H9 (cell line): ENCODE results near the gene SFRP5. TPM values are rescaled to one million over a fixed set of nuclear protein-coding genes. Genes with fewer than 3 reads are reported as not detected.
A peak's percentile ranks its signal among the peaks of the same experiment; 100 is the strongest.

Experiments
- DNase-seq: peaks from one replicate; pipeline ENCODE4 v3.0.0-alpha.2; 2017
- H2AFZ ChIP-seq: one replicate; pipeline ENCODE4 v1.6.1; 2013; ENCODE audit warnings: mild to moderate bottlenecking, low read length, control low read depth, moderate library complexity
- H2AK5ac ChIP-seq: 2 replicates; pipeline ENCODE4 v1.6.1; 2013; ENCODE audit warnings: low read length, control low read depth, mixed read lengths; ENCODE audit not compliant: insufficient read length
- H2BK120ac ChIP-seq: one replicate; pipeline ENCODE4 v1.6.1; 2013; ENCODE audit warnings: low read depth, mild to moderate bottlenecking, low read length, control low read depth, inconsistent platforms; ENCODE audit not compliant: poor library complexity, severe bottlenecking
- H2BK12ac ChIP-seq: 2 replicates; pipeline ENCODE4 v1.6.1; 2013; ENCODE audit warnings: low read length, control low read depth, mixed read lengths, low read depth; ENCODE audit not compliant: insufficient read length
- H2BK15ac ChIP-seq: 2 replicates; pipeline ENCODE4 v1.6.1; 2013; ENCODE audit warnings: low read depth, low read length, control low read depth
- H2BK20ac ChIP-seq: one replicate; pipeline ENCODE4 v1.6.1; 2013; ENCODE audit warnings: low read depth, mild to moderate bottlenecking, low read length, control low read depth, inconsistent platforms; ENCODE audit not compliant: poor library complexity, severe bottlenecking
- H2BK5ac ChIP-seq: 2 replicates; pipeline ENCODE4 v1.6.1; 2013; ENCODE audit warnings: low read length, control low read depth, mixed read lengths; ENCODE audit not compliant: insufficient read length
- H3K14ac ChIP-seq: 2 replicates; pipeline ENCODE4 v1.6.1; 2013; ENCODE audit warnings: low read length, control low read depth; ENCODE audit not compliant: insufficient read depth
- H3K18ac ChIP-seq: 2 replicates; pipeline ENCODE4 v1.6.1; 2013; ENCODE audit warnings: low read depth, mild to moderate bottlenecking, mixed read lengths, low read length, control low read depth; ENCODE audit not compliant: insufficient read length
- H3K23ac ChIP-seq: 2 replicates; pipeline ENCODE4 v1.6.1; 2013; ENCODE audit warnings: low read length, control low read depth, mixed read lengths, low read depth; ENCODE audit not compliant: insufficient read length
- H3K23me2 ChIP-seq: 2 replicates; pipeline ENCODE4 v1.6.1; 2013; ENCODE audit warnings: low read depth, mild to moderate bottlenecking, mixed read lengths, low read length, control low read depth; ENCODE audit not compliant: insufficient read length, poor library complexity, severe bottlenecking
- H3K27ac ChIP-seq: 2 replicates; pipeline ENCODE4 v1.5.1; 2013; ENCODE audit warnings: low read length, control low read depth, mixed read lengths, low read depth; ENCODE audit not compliant: insufficient read length
- H3K27me3 ChIP-seq: 2 replicates; pipeline ENCODE4 v1.6.1; 2013; ENCODE audit warnings: low read length, control low read depth, inconsistent platforms; ENCODE audit not compliant: insufficient read depth
- H3K4ac ChIP-seq: 2 replicates; pipeline ENCODE4 v1.6.1; 2013; ENCODE audit warnings: low read depth, mild to moderate bottlenecking, control low read depth, inconsistent platforms, low read length, moderate library complexity
- H3K4me1 ChIP-seq: 2 replicates; pipeline ENCODE4 v1.6.1; 2013; ENCODE audit warnings: low read length, control low read depth, inconsistent platforms; ENCODE audit not compliant: insufficient read depth
- H3K4me2 ChIP-seq: 2 replicates; pipeline ENCODE4 v1.6.1; 2013; ENCODE audit warnings: low read length, control low read depth, mixed read lengths; ENCODE audit not compliant: insufficient read length, insufficient read depth
- H3K56ac ChIP-seq: 2 replicates; pipeline ENCODE4 v1.6.1; 2013; ENCODE audit warnings: low read depth, mild to moderate bottlenecking, mixed read lengths, low read length, control low read depth; ENCODE audit not compliant: insufficient read length
- H3K79me1 ChIP-seq: 2 replicates; pipeline ENCODE4 v1.6.1; 2013; ENCODE audit warnings: low read depth, mild to moderate bottlenecking, moderate library complexity, low read length, control low read depth, inconsistent platforms; ENCODE audit not compliant: insufficient read depth, poor library complexity, severe bottlenecking
- H3K79me2 ChIP-seq: 2 replicates; pipeline ENCODE4 v1.6.1; 2013; ENCODE audit warnings: low read length, control low read depth, inconsistent platforms; ENCODE audit not compliant: insufficient read depth
- H3K9ac ChIP-seq: 2 replicates; pipeline ENCODE4 v1.6.1; 2013; ENCODE audit warnings: low read length, control low read depth, mixed read lengths; ENCODE audit not compliant: insufficient read length; ENCODE audit errors: extremely low read depth
- H3K9me3 ChIP-seq: one replicate; pipeline ENCODE4 v1.6.1; 2013; ENCODE audit warnings: low read depth, low read length, inconsistent platforms; ENCODE audit not compliant: control insufficient read depth
- H3T11ph ChIP-seq: one replicate; pipeline ENCODE4 v1.6.1; 2013; ENCODE audit warnings: mild to moderate bottlenecking, low read length, control low read depth, inconsistent platforms
- H4K20me1 ChIP-seq: one replicate; pipeline ENCODE4 v1.6.1; 2013; ENCODE audit not compliant: control insufficient read depth, insufficient read length, insufficient read depth
- H4K5ac ChIP-seq: 2 replicates; pipeline ENCODE4 v1.6.1; 2013; ENCODE audit warnings: low read depth, mild to moderate bottlenecking, mixed read lengths, low read length, control low read depth; ENCODE audit not compliant: insufficient read length
- H4K8ac ChIP-seq: replicated peaks from 2 replicates; pipeline ENCODE4 v1.6.1; 2013; ENCODE audit warnings: low read length, control low read depth, mixed read lengths, low read depth; ENCODE audit not compliant: insufficient read length
- H4K91ac ChIP-seq: 2 replicates; pipeline ENCODE4 v1.6.1; 2013; ENCODE audit warnings: low read depth, mild to moderate bottlenecking, moderate library complexity, mixed read lengths, low read length, control low read depth; ENCODE audit not compliant: insufficient read length
- H3K27ac Mint-ChIP-seq, 3 experiments: 2 replicates in 2 of 3; 3 replicates in 1 of 3; pipeline ENCODE4 v1.8.0; 2020 to 2021; ENCODE audit warnings: mixed read lengths in 3 of 3, mild to moderate bottlenecking in 1 of 3, moderate library complexity in 1 of 3
- H3K27me3 Mint-ChIP-seq: 2 replicates; pipeline ENCODE4 v1.8.0; 2021; ENCODE audit warnings: low read depth, mild to moderate bottlenecking, moderate library complexity, mixed read lengths
- H3K36me3 Mint-ChIP-seq, 3 experiments: 2 replicates in 2 of 3; 3 replicates in 1 of 3; pipeline ENCODE4 v1.8.0; 2020 to 2021; ENCODE audit warnings: low read depth in 3 of 3, mixed read lengths in 3 of 3; ENCODE audit not compliant: insufficient read depth in 1 of 3
- H3K4me1 Mint-ChIP-seq, 2 experiments: 2 replicates each; pipeline ENCODE4 v1.8.0; 2020; ENCODE audit warnings: mixed read lengths in 2 of 2
- H3K4me3 Mint-ChIP-seq, 2 experiments: 2 replicates in 1 of 2; 3 replicates in 1 of 2; pipeline ENCODE4 v1.8.0; 2020 to 2021; ENCODE audit warnings: mild to moderate bottlenecking in 2 of 2, mixed read lengths in 2 of 2, moderate library complexity in 1 of 2
- H3K9me3 Mint-ChIP-seq, 2 experiments: 2 replicates in 1 of 2; 3 replicates in 1 of 2; pipeline ENCODE4 v1.8.0; 2020; ENCODE audit warnings: mild to moderate bottlenecking in 2 of 2, mixed read lengths in 2 of 2, moderate library complexity in 1 of 2
- CTCF ChIP-seq: fragments of 200-600 bp; sonication (generic); conservative IDR thresholded peaks from 3 replicates; pipeline ENCODE4 v1.8.0; 2021; ENCODE audit warnings: antibody characterized with exemption, mild to moderate bottlenecking
- WGBS: extraction: QIAGEN DNeasy Blood & Tissue Kit; methylation state at CpG from one replicate; pipeline ENCODE4 v1.1.7; 2013; ENCODE audit warnings: missing lambda C conversion rate, low lambda C conversion rate, mixed read lengths; ENCODE audit not compliant: insufficient read length; ENCODE audit errors: extremely low coverage; 5-methylcytosine and 5-hydroxymethylcytosine counted together
- total RNA-seq: library from RNA; stranded (reverse); gene quantifications from 2 replicates; pipeline ENCODE4 v1.2.1, GENCODE V29; 2021

The SFRP5 gene
- total RNA-seq, 1 experiment from 2014 or later, result 1.7 TPM

GRCh38 chr10:97748116-97748515, 23.7 kb downstream of the SFRP5 start:
- no peak overlapping the region for H3K4ac ChIP-seq
- H2AFZ ChIP-seq, result no peak overlapping the region
- no peaks in the 10 kb centered on the region for H3K79me2 ChIP-seq
- no peaks in the 10 kb centered on the region for H3K4me1 Mint-ChIP-seq
- peaks cover 11 to 86% (median 63%) of the 10 kb centered on the region in 3 experiments; a peak in 6 of 7 replicates for H3K36me3 Mint-ChIP-seq
- H3K27me3 Mint-ChIP-seq, result no peaks in the 10 kb centered on the region
- H3K23ac ChIP-seq, result no peak overlapping the region
- no peak overlapping the region for H3K4me3 Mint-ChIP-seq
- H3K27ac Mint-ChIP-seq, result peak overlapping the region in 2 of 3 experiments; percentile 19 to 53; a peak in 2 of 7 replicates
- H4K20me1 ChIP-seq, result no peaks in the 10 kb centered on the region
- no peak for TF ChIP-seq CTCF
- no peak overlapping the region for H3K27ac ChIP-seq
- no peak overlapping the region for H3K14ac ChIP-seq
- no peak overlapping the region for H4K5ac ChIP-seq
- no peak overlapping the region for H2BK5ac ChIP-seq
- H2AK5ac ChIP-seq, result no peak overlapping the region
- H2BK12ac ChIP-seq, result no peak overlapping the region
- H3K79me1 ChIP-seq, result no peaks in the 10 kb centered on the region
- H3T11ph ChIP-seq, result no peak overlapping the region
- no peak for DNase-seq
- H3K27me3 ChIP-seq, result no peaks in the 10 kb centered on the region
- WGBS, result no CpG with 5 or more reads among the region's 10 CpGs
- no peak overlapping the region for H3K9ac ChIP-seq
- no peak overlapping the region for H4K8ac ChIP-seq
- H3K9me3 ChIP-seq, result no peaks in the 10 kb centered on the region
- H4K91ac ChIP-seq, result no peak overlapping the region
- no peak overlapping the region for H2BK20ac ChIP-seq
- H3K18ac ChIP-seq, result no peak overlapping the region
- no peak overlapping the region for H2BK15ac ChIP-seq
- no peak overlapping the region for H3K4me2 ChIP-seq
- H2BK120ac ChIP-seq, result no peak overlapping the region
- no peaks in the 10 kb centered on the region for H3K4me1 ChIP-seq
- H3K23me2 ChIP-seq, result no peaks in the 10 kb centered on the region
- H3K9me3 Mint-ChIP-seq, result no peaks in the 10 kb centered on the region
- H3K56ac ChIP-seq, result no peak overlapping the region
